ENCODE results near the gene CLCF1.

GRCh38 chr11:67397536-67397935 lies 24.1 kb upstream of the CLCF1 start:
- no peak for TF ChIP-seq CTCF (IDR thresholded peaks at IDR 0.05)
- TF ChIP-seq EP300 (IDR thresholded peaks at IDR 0.05), result no peak
- TF ChIP-seq POLR2A (IDR thresholded peaks at IDR 0.05), result no peak
